Retinal pigment epithelial cell (primary cell): ENCODE results near the gene B4GALNT2.
"Not testable (repeated sequence)": the region's sequence is repeated elsewhere in the genome, so short reads cannot be mapped to it uniquely, and the experiment has no call there.

Experiments used
- DNase-seq: peaks from one replicate; pipeline ENCODE4 v3.0.0-alpha.2; 2010; ENCODE audit warnings: low read depth
- H3K4me3 ChIP-seq: 2 replicates; pipeline ENCODE4 v1.5.1; 2011; ENCODE audit warnings: mild to moderate bottlenecking, low read length, control low read depth, moderate library complexity
- CTCF ChIP-seq: conservative IDR thresholded peaks from 2 replicates; pipeline ENCODE4 v1.5.1; 2011; ENCODE audit warnings: low read depth, low read length, control low read depth, inconsistent platforms

Gene B4GALNT2

GRCh38 chr17:49162866-49163265 lies 30.3 kb downstream of the B4GALNT2 start:
- no peak for TF ChIP-seq CTCF
- no peak for DNase-seq
- no peak overlapping the region for H3K4me3 ChIP-seq

- no peak overlapping the region for H3K4me3 ChIP-seq
- TF ChIP-seq CTCF: no peak
- no peak for DNase-seq
Measured at GRCh38 chr17:49165143-49165542, 32.6 kb downstream of the B4GALNT2 start.

- TF ChIP-seq CTCF: no peak
Measured at GRCh38 chr17:49168706-49169105, 36.1 kb downstream of the B4GALNT2 start.

GRCh38 chr17:49170216-49170615 lies 37.6 kb downstream of the B4GALNT2 start:
- H3K4me3 ChIP-seq: no peak overlapping the region
- TF ChIP-seq CTCF: no peak
- no peak for DNase-seq

More at GRCh38 chr17:49168706-49169105, 36.1 kb downstream of the B4GALNT2 start:
- no peak overlapping the region for H3K4me3 ChIP-seq
- DNase-seq: no peak

GRCh38 chr17:49170711-49171110 lies 38.1 kb downstream of the B4GALNT2 start:
- not testable (repeated sequence) for H3K4me3 ChIP-seq, DNase-seq

GRCh38 chr17:49175978-49176377 lies 43.4 kb downstream of the B4GALNT2 start:
- H3K4me3 ChIP-seq, DNase-seq: not testable (repeated sequence)

- peak; percentile 84 for TF ChIP-seq CTCF
- no peak for DNase-seq
- H3K4me3 ChIP-seq: no peak overlapping the region
Measured at GRCh38 chr17:49180303-49180702, 47.7 kb downstream of the B4GALNT2 start.

GRCh38 chr17:49180998-49181635 lies 48.5 kb downstream of the B4GALNT2 start:
- DNase-seq: no peak
- no peak overlapping the region for H3K4me3 ChIP-seq
- no peak for TF ChIP-seq CTCF
